Measurements from ENCODE around the gene BPIFA2. TPM values are rescaled to one million over a fixed set of nuclear protein-coding genes. Genes with fewer than 3 reads are reported as not detected.
A peak's percentile ranks its signal among the peaks of the same experiment; 100 is the strongest.
"Not testable (repeated sequence)": the region's sequence is repeated elsewhere in the genome, so short reads cannot be mapped to it uniquely, and the experiment has no call there.

The BPIFA2 gene
- total and polyA plus RNA-seq, 10 of the 15 experiments (the other 5 are each of a cell fraction or from before 2014, with no cell fraction given) = not detected

DNA sequence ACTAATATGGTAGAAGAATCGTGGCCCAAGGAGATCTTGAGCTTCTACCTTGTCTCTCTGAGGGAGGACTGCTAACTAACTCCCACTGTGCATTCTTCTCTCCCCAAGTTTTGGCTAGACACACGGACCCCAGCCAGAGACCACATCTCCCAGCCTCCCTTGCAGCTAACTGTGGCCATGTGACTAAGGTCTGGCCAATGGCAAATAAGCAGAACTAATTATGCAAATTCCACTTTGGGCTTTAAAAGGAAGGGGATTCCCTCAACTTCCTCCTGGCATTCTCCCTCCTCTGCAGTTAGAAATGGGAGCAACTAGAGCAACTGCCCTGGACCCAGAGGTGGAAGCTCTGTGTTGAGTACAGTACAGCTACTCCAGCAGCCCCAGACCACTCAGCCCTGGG is 15.4 kb downstream of the BPIFA2 start:
- H3K27me3 ChIP-seq (replicated peaks in 1 of 2; ENCODE audit: control insufficient read depth in 2 of 2, insufficient read depth in 2 of 2, low read length in 1 of 2) = no peaks in the 10 kb centered on the region; a peak in 1 of 4 replicates
- POLR2A ChIA-PET = no interaction called here
- H3K9ac ChIP-seq (ENCODE audit: control insufficient read depth, insufficient read depth, low read length) = no peak overlapping the region
- intact Hi-C loops (cut with micrococcal nuclease; ENCODE audit: unreplicated experiment) (no loop called here), in situ Hi-C loops (cut with MboI) (no loop called here)
- no TSS peak for BruUV-seq (replicated peaks)
- no peaks in the 10 kb centered on the region for H3K36me3 ChIP-seq (ENCODE audit: control insufficient read depth in 2 of 2, insufficient read depth in 2 of 2, low read length in 1 of 2)
- DNase-seq (ENCODE audit: low read depth, low spot score) (no peak), ATAC-seq (no peak), FAIRE-seq (no peak)
- H4K20me1 ChIP-seq (ENCODE audit: control insufficient read depth, insufficient read depth) = no peaks in the 10 kb centered on the region
- CTCF ChIA-PET = no interaction called here
- H3K9me3 ChIP-seq (replicated peaks; ENCODE audit: control insufficient read depth, insufficient read depth, low read length) = peaks cover 2% of the 10 kb centered on the region; the same call in 1 of the 3 replicates
- no peak overlapping the region for H2AFZ ChIP-seq (ENCODE audit: control insufficient read depth, low read depth, low read length)
- H3K4me3 ChIP-seq = no peak overlapping the region
- RAD21 ChIA-PET (ENCODE audit: unreplicated experiment) = no interaction called here
- H3K79me2 ChIP-seq (ENCODE audit: control insufficient read depth, insufficient read depth, low read length) = no peaks in the 10 kb centered on the region
- H3K27ac ChIP-seq (ENCODE audit: control insufficient read depth, insufficient read depth) = no peak overlapping the region
- TF ChIP-seq ZNF687 (IDR thresholded peaks at IDR 0.05) (no peak), CBX3 (IDR thresholded peaks at IDR 0.05; ENCODE audit: borderline replicate concordance, low read depth) (no peak), CBFB (IDR thresholded peaks at IDR 0.05; ENCODE audit: low read depth) (no peak), USF1 (IDR thresholded peaks at IDR 0.05; ENCODE audit: borderline replicate concordance, extremely low read length, insufficient read depth, low read depth, low read length) (peak; percentile 31), MTA3 (IDR thresholded peaks at IDR 0.05; ENCODE audit: borderline replicate concordance, low read length) (no peak), ZNF24 (IDR thresholded peaks at IDR 0.05) (no peak), KAT2A (conservative IDR thresholded peaks at IDR 0.05; ENCODE audit: control insufficient read depth, low read depth, low read length) (no peak), POU2F2 (IDR thresholded peaks at IDR 0.05; ENCODE audit: borderline replicate concordance, low read depth, low read length) (peak; percentile 47; the same call in 1 of the 3 replicates), SIX5 (IDR thresholded peaks at IDR 0.05; ENCODE audit: low read depth, low read length, severe bottlenecking) (peak; percentile 29), TAF1 (IDR thresholded peaks at IDR 0.05; ENCODE audit: borderline replicate concordance, low read depth, low read length) (no peak)
- TF ChIP-seq, protein P1, sequence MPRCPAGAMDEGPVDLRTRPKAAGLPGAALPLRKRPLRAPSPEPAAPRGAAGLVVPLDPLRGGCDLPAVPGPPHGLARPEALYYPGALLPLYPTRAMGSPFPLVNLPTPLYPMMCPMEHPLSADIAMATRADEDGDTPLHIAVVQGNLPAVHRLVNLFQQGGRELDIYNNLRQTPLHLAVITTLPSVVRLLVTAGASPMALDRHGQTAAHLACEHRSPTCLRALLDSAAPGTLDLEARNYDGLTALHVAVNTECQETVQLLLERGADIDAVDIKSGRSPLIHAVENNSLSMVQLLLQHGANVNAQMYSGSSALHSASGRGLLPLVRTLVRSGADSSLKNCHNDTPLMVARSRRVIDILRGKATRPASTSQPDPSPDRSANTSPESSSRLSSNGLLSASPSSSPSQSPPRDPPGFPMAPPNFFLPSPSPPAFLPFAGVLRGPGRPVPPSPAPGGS (IDR thresholded peaks at IDR 0.05; ENCODE audit: borderline replicate concordance, insufficient read depth, low read depth, low read length, poor library complexity, severe bottlenecking) = no peak
- 0% methylated on average over 2 of the region's 2 CpGs for WGBS (ENCODE audit: insufficient coverage, insufficient replicate concordance, low lambda C conversion rate, missing lambda C conversion rate)
- SMC1A ChIA-PET (ENCODE audit: uncharacterized antibody, unreplicated experiment) = no interaction called here
- H3K4me1 ChIP-seq (ENCODE audit: control insufficient read depth, insufficient read depth, low read length) = no peaks in the 10 kb centered on the region
- H3K4me2 ChIP-seq (ENCODE audit: control insufficient read depth, insufficient read depth) = no peak overlapping the region

- H3K27ac ChIP-seq (ENCODE audit: control insufficient read depth, insufficient read depth); H3K4me2 ChIP-seq (ENCODE audit: control insufficient read depth, insufficient read depth); SMC1A ChIA-PET (ENCODE audit: uncharacterized antibody, unreplicated experiment); in situ Hi-C loops (cut with MboI); intact Hi-C loops (cut with micrococcal nuclease; ENCODE audit: unreplicated experiment); H3K4me1 ChIP-seq (ENCODE audit: control insufficient read depth, insufficient read depth, low read length); ATAC-seq; H3K9ac ChIP-seq (ENCODE audit: control insufficient read depth, insufficient read depth, low read length); H3K27me3 ChIP-seq (replicated peaks in 1 of 2; ENCODE audit: control insufficient read depth in 2 of 2, insufficient read depth in 2 of 2, low read length in 1 of 2); CTCF ChIA-PET; H3K36me3 ChIP-seq (ENCODE audit: control insufficient read depth in 2 of 2, insufficient read depth in 2 of 2, low read length in 1 of 2); H3K79me2 ChIP-seq (ENCODE audit: control insufficient read depth, insufficient read depth, low read length); DNase-seq (ENCODE audit: low read depth, low spot score); H3K4me3 ChIP-seq; H2AFZ ChIP-seq (ENCODE audit: control insufficient read depth, low read depth, low read length); H3K9me3 ChIP-seq (replicated peaks; ENCODE audit: control insufficient read depth, insufficient read depth, low read length); POLR2A ChIA-PET; BruUV-seq (replicated peaks); FAIRE-seq; H4K20me1 ChIP-seq (ENCODE audit: control insufficient read depth, insufficient read depth): not testable (repeated sequence)
- RAD21 ChIA-PET (ENCODE audit: unreplicated experiment) = interaction anchor here (0.7 kb wide), 1 partner anchor 75 kb away, joined by 3 read pairs; no protein-coding TSS in a partner anchor
- WGBS (ENCODE audit: insufficient coverage, insufficient replicate concordance, low lambda C conversion rate, missing lambda C conversion rate) = 92% methylated on average over 10 of the region's 40 CpGs
Measured at GRCh38 chr20:33185031-33185590, 17.2 kb downstream of the BPIFA2 start.
